AG09309 (cell line): Measurements from ENCODE around the gene TTC12.

Experiments used
- DNase-seq: peaks from one replicate; pipeline ENCODE4 v3.0.0-alpha.2; 2010; ENCODE audit warnings: low read depth
- H3K4me3 ChIP-seq: 2 replicates; pipeline ENCODE4 v1.5.1; 2011; ENCODE audit warnings: mild to moderate bottlenecking, low read depth, low read length, moderate library complexity; ENCODE audit not compliant: control insufficient read depth
- TF ChIP-seq, protein P1 (sequence below): IDR thresholded peaks from 2 replicates; pipeline ENCODE4 v1.5.1; 2011; ENCODE audit warnings: mild to moderate bottlenecking, low read depth, low read length, inconsistent platforms; ENCODE audit not compliant: insufficient read depth, control insufficient read depth; ENCODE audit errors: missing control alignments

Gene TTC12

DNA sequence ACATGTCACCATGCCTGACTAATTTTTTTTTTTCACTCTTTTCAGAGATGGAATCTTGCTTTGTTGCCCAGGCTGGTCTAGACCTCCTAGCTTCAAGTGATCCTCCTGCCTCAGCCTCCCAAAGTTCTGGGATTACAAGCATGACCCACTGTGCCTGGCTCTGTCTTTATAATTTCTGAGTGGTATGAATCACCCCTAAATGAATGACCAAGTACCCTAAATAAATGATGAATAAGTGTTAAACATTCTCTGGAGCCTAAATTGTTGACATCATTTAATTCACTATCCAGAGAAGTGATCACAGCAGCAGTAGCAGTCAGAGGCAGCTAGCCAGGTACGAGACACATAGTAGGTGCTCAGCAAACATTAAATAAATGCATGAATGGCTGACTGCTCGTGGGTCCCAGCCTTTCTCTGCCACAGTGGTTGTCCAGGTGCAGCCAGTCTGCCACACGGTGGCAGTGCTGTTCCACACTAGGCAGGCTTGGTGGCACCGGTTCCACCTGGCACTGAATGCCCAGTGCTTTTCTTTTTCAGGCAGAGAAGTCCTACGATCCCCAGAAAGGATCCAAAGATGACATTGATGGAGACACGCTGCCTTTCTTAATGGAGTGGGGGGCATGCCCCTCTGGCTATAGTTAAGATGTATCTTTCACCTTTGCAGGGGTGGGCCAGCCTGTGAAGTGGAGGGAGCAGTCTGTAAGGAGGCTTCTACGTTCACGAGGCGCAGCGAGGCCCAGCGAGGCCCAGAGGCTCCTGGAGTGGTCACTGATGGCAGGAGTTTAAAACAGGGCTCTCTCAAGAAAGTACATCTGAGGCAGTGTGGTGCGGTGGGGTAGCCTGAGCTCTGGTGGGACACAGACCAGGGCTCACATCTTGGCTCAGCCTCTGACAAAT, 8.7 kb upstream of the TTC12 start:
- no peak overlapping the region for H3K4me3 ChIP-seq
- peak; percentile 23 for DNase-seq
- TF ChIP-seq, protein P1, sequence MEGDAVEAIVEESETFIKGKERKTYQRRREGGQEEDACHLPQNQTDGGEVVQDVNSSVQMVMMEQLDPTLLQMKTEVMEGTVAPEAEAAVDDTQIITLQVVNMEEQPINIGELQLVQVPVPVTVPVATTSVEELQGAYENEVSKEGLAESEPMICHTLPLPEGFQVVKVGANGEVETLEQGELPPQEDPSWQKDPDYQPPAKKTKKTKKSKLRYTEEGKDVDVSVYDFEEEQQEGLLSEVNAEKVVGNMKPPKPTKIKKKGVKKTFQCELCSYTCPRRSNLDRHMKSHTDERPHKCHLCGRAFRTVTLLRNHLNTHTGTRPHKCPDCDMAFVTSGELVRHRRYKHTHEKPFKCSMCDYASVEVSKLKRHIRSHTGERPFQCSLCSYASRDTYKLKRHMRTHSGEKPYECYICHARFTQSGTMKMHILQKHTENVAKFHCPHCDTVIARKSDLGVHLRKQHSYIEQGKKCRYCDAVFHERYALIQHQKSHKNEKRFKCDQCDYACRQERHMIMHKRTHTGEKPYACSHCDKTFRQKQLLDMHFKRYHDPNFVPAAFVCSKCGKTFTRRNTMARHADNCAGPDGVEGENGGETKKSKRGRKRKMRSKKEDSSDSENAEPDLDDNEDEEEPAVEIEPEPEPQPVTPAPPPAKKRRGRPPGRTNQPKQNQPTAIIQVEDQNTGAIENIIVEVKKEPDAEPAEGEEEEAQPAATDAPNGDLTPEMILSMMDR = peak; percentile 95

DNA sequence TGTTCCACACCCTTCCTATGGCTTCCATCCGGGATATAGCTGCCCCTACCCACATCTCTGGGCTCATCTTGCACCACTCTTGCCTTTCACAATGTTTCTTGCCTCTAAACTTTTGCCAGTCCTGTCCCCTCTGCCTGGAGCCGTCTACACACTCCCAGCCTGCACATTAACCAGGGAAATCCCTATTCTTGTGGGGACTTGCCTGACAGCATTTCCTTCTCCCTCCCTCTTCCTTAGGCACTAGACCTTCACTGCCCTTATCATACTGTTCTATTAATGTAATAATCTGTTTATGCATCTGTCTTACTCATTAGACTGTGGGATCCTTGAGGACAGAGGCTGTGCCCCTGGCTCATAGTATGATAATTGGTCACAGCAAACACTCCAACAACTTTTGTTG, 5.8 kb upstream of the TTC12 start:
- no peak overlapping the region for H3K4me3 ChIP-seq
- no peak for DNase-seq
- TF ChIP-seq, protein P1 = no peak

DNA sequence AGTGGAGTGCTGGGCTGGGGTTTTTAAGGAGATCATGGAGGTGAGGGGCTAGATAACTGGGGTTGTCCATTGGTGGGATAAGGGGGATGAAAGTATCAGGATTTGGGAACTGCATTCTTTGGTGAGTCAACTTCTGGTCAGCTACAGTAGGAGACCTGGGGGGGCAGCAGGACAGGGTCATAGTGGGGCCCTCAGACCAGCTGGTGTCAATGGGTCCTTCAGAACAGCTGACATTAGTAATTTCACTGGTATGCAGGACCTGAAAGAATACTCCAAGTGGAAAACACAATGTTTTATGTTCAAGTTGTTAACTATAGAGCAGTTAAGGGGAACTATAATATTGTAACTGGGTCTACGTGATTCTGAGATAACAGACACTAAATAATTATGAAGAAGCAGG, 2.8 kb upstream of the TTC12 start:
- no peak overlapping the region for H3K4me3 ChIP-seq
- TF ChIP-seq, protein P1 = no peak
- DNase-seq = no peak

DNA sequence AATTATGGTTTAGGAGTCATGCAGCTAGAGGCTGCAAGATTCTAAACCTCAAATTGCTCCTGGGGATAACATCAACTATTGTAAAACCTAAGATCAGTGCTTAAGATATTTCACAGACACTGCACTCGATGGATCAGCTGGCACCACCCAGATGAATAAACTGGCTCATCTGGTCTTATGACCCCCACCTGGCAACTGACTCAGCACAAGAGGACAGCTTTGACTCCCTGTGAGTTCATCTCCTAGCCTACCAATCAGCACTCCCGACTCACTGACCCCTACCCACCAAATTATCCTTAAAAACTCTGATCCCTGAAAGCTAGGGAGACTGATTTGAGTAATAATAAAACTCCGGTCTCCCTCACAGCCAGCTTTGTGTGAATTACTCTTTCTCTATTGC, 782 bp upstream of the TTC12 start:
- no peak for DNase-seq
- H3K4me3 ChIP-seq = no peak overlapping the region
- TF ChIP-seq, protein P1 = no peak

DNA sequence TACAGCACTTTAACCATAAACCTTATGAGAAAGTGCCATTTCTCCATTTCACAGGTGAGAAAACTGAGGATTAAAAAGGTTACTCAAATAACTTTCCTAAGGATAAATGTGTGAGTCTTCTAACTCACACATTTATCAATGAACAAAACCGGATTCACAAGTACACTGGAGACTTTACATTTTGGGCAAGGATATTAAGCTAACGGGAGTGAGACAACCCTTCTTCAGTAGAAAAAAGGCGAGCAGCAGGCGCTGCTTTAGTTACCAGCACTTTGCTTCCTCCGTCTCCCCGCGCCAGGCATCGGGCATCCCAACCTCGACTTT, 356 bp upstream of the TTC12 start:
- DNase-seq = no peak
- TF ChIP-seq, protein P1 = no peak
- H3K4me3 ChIP-seq = peak overlapping the region; percentile 96

DNA sequence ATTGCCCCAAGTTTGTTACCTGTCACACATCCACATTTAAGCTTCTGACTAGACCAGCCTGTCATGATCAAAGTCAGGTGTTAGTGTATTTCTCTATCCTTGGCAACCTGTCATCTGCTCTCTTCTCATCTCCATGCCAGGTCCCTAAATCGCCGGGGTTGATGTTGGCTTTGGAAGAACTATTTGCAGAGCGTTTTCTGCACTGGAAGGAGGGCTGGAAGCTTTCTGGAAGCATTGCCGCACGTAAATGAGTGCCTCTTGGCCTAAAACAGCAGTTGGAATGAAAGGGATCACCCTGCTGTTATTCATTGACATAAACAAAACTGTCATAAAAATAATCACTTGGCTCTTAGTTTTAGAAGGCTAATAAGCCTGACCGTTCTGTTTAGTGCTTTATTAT, 1.4 kb downstream of the TTC12 start:
- DNase-seq = no peak
- TF ChIP-seq, protein P1 = no peak
- no peak overlapping the region for H3K4me3 ChIP-seq
